ENCODE measurements around the gene ABCB9.

DNA sequence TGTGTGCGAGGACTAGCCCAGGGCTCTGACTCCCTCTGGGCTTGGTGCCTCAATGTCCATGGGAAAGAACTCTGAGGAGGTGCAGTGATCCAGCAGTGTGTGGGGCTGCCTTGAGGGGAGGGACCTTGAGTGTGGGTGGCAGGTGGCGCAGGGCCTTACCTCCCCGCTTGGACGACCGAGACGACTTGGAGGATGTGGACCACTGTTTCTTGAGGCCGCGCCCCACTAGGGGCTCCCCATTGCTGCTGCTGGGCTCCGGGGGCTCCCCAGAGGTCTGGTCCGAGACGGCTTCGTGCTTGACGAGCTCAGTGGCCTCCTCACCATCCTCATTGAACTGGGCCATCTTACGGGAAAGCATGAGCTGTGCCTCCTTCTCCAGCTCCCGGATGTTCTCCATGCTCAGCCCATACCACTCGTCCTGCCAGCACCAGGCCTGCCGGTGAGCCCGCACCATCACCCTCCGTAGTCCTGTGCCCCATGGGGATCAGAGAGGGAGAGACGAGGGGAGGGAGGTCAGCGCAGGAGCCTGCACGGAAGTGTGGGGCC lies 38.9 kb upstream of the ABCB9 start:
- TF ChIP-seq, protein P1, sequence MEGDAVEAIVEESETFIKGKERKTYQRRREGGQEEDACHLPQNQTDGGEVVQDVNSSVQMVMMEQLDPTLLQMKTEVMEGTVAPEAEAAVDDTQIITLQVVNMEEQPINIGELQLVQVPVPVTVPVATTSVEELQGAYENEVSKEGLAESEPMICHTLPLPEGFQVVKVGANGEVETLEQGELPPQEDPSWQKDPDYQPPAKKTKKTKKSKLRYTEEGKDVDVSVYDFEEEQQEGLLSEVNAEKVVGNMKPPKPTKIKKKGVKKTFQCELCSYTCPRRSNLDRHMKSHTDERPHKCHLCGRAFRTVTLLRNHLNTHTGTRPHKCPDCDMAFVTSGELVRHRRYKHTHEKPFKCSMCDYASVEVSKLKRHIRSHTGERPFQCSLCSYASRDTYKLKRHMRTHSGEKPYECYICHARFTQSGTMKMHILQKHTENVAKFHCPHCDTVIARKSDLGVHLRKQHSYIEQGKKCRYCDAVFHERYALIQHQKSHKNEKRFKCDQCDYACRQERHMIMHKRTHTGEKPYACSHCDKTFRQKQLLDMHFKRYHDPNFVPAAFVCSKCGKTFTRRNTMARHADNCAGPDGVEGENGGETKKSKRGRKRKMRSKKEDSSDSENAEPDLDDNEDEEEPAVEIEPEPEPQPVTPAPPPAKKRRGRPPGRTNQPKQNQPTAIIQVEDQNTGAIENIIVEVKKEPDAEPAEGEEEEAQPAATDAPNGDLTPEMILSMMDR (IDR thresholded peaks at IDR 0.05): no peak
- TF ChIP-seq POLR2AphosphoS5 (IDR thresholded peaks at IDR 0.05): no peak
- no peak for TF ChIP-seq POLR2A (IDR thresholded peaks at IDR 0.05)
